GM12864 (cell line): ENCODE data around the gene OR51I1.

Experiments
- DNase-seq: peaks from one replicate; pipeline ENCODE4 v3.0.0-alpha.2; 2011; ENCODE audit warnings: low read depth
- H3K4me3 ChIP-seq: 2 replicates; pipeline ENCODE4 v1.5.1; 2011; ENCODE audit warnings: mild to moderate bottlenecking, low read depth, low read length, control low read depth
- TF ChIP-seq, protein P1 (sequence below): IDR thresholded peaks from 2 replicates; pipeline ENCODE4 v1.5.1; 2011; ENCODE audit warnings: low read depth, mild to moderate bottlenecking, moderate library complexity, low read length, control low read depth, inconsistent platforms; ENCODE audit errors: missing control alignments

Gene OR51I1, protein sequence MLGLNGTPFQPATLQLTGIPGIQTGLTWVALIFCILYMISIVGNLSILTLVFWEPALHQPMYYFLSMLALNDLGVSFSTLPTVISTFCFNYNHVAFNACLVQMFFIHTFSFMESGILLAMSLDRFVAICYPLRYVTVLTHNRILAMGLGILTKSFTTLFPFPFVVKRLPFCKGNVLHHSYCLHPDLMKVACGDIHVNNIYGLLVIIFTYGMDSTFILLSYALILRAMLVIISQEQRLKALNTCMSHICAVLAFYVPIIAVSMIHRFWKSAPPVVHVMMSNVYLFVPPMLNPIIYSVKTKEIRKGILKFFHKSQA

DNA sequence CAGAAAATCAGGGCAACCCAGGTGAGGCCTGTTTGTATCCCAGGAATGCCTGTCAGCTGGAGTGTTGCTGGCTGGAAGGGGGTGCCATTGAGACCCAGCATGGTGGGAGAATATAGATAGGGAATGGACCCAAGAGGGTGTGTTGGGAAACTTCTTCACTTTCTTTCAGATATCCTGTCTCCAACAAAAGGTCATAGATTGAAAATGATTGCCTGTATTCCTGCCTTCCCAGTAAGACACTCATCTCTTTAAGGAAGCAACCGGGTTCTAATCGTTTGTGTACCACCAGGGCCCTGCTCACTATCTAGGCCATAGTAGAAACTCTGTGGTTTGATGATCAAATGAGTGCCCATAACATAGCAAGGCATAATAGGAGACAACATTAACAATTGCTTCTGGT lies at the start of gene OR51I1:
Gene OR51I1 (minus strand): TSS at position 101 of the 400 bp plus-strand sequence. CDS start 0 bp downstream, at position 101.
- H3K4me3 ChIP-seq: no peak within 1 kb of the TSS
- no peak for DNase-seq
- TF ChIP-seq, protein P1, sequence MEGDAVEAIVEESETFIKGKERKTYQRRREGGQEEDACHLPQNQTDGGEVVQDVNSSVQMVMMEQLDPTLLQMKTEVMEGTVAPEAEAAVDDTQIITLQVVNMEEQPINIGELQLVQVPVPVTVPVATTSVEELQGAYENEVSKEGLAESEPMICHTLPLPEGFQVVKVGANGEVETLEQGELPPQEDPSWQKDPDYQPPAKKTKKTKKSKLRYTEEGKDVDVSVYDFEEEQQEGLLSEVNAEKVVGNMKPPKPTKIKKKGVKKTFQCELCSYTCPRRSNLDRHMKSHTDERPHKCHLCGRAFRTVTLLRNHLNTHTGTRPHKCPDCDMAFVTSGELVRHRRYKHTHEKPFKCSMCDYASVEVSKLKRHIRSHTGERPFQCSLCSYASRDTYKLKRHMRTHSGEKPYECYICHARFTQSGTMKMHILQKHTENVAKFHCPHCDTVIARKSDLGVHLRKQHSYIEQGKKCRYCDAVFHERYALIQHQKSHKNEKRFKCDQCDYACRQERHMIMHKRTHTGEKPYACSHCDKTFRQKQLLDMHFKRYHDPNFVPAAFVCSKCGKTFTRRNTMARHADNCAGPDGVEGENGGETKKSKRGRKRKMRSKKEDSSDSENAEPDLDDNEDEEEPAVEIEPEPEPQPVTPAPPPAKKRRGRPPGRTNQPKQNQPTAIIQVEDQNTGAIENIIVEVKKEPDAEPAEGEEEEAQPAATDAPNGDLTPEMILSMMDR: no peak

DNA sequence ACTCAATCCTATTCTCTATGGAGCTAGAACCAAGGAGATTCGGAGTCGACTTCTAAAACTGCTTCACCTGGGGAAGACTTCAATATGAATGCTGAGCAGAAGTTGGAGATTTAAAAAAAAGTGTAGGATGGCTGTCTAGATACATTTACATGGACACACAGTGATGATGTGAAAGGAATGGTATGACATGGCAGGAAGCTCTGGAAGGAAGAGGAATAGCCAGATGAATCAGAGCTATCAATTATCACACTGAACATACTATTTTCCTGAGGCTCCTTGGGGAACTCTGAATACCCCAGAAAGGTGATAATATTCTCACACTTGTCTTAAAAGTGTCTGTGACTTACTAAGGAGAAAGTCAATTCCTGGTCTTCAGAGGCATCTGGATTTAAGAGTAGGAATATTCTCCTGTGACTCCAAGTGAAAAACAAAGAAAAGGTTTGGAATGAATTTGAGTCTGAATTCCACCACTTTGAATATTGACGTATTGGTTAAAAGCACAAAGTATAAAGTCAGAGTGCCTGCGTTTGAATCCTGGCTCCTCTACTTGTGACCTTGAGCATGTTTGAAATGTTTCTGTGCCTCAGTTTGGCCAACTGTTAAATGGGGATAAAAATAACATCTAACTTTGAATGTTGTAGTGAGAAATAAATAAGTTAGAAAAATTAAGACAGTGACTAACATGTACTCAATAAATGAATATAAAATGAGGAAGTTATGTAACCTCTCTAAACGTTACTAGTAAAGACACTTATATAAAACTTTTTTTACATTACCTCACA lies 48.5 kb upstream of the OR51I1 start:
- DNase-seq: no peak
- TF ChIP-seq, protein P1: no peak
- H3K4me3 ChIP-seq: no peak overlapping the region

DNA sequence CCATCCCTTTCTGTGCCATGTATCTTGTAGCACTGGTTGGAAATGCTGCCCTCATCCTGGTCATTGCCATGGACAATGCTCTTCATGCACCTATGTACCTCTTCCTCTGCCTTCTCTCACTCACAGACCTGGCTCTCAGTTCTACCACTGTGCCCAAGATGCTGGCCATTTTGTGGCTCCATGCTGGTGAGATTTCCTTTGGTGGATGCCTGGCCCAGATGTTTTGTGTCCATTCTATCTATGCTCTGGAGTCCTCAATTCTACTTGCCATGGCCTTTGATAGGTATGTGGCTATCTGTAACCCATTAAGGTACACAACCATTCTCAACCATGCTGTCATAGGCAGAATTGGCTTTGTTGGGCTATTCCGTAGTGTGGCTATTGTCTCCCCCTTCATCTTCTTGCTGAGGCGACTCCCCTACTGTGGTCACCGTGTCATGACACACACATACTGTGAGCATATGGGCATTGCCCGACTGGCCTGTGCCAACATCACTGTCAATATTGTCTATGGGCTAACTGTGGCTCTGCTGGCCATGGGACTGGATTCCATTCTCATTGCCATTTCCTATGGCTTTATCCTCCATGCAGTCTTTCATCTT lies 47.6 kb upstream of the OR51I1 start:
- no peak for DNase-seq
- H3K4me3 ChIP-seq: no peak overlapping the region
- TF ChIP-seq, protein P1: no peak

DNA sequence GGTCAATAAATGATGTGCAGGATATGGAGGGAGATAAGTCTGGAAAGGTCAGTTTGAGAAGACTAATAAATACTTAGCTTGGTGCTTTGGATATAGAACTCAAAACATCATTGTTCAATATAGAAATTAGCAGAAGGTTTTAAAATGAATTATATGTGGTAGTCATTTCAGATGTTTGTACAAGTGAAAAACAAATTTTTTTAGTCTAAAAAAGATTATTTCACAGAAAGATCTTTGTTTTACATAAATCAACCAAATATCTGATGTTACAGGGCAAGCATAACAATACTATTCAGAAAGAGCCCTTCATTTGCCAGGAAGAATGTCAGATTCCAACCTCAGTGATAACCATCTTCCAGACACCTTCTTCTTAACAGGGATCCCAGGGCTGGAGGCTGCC lies 47.1 kb upstream of the OR51I1 start, which contains the start of gene OR52D1:
Gene OR52D1 (plus strand): TSS at position 301 of the 400 bp plus-strand sequence. CDS start 22 bp downstream, at position 323.
- no peak for DNase-seq
- TF ChIP-seq, protein P1: no peak
- no peak within 1 kb of the TSS for H3K4me3 ChIP-seq

DNA sequence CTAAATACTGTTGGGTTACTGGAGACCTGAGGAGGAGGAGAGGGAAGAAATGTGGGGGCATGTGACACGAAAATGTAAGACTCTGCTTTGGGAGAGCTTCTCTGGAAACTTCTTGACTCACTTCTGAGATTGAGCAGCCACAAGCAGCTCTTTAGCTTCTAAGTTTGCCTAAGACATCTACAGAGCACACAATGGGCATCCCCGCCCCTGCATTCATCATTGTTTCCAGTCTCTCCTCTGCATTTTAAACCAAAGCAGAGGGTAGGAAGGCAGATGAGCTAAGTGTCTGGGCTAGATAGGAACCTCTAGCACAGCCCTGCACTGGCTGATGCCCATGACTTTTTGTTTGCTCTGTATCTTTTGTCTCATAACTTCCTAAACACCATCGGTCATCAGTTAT lies 45.1 kb upstream of the OR51I1 start:
- DNase-seq: no peak
- H3K4me3 ChIP-seq: no peak overlapping the region
- TF ChIP-seq, protein P1: no peak

DNA sequence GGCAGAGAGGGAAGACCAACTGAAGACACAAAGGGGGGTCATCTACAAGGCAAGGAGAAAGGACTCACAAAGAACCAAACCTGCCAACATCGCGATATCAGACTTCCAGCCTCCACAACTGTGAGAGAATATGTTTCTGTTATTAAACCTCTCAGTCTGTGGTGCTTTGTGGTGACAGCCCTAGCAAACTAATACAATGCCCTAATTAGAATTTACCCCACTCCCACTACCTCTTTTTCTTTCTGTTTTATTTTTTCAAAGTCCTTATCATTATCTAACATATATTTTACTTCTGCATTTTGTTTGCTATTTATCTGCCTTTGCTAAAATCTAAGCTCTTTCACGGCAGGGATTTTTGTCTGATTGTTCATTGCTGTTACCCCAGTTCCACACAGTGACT lies 44.7 kb upstream of the OR51I1 start:
- no peak overlapping the region for H3K4me3 ChIP-seq
- DNase-seq: no peak
- TF ChIP-seq, protein P1: no peak
